Cardiac muscle cell (in vitro differentiated cells and primary cell): ENCODE data around the gene CNRIP1. TPM values are rescaled to one million over a fixed set of nuclear protein-coding genes. Genes with fewer than 3 reads are reported as not detected.

Source experiments
- DNase-seq, 2 donors: peaks; one replicate each; pipeline versions ENCODE4 v3.0.0 to v3.0.0-alpha.2; 2010 to 2017; ENCODE audit warnings: low read depth in 1 of 2, low spot score in 1 of 2
- H3K27ac ChIP-seq: fragments of 200-600 bp; sonication (generic); 2 replicates; pipeline ENCODE4 v1.5.1; 2016
- H3K27me3 ChIP-seq: fragments of 200-600 bp; sonication (generic); 2 replicates; pipeline ENCODE4 v1.6.0; 2016; ENCODE audit warnings: control low read depth
- H3K36me3 ChIP-seq: fragments of 200-600 bp; sonication (generic); 2 replicates; pipeline ENCODE4 v1.5.1; 2016; ENCODE audit warnings: control low read depth
- H3K4me1 ChIP-seq: fragments of 200-600 bp; sonication (generic); 2 replicates; pipeline ENCODE4 v1.8.1; 2017; ENCODE audit warnings: low read depth, mild to moderate bottlenecking, mixed run types
- H3K4me3 ChIP-seq: fragments of 200-600 bp; sonication (generic); 2 replicates; pipeline ENCODE4 v1.5.1; 2016; ENCODE audit warnings: mild to moderate bottlenecking
- H3K9me3 ChIP-seq: fragments of 200-600 bp; sonication (generic); 2 replicates; pipeline ENCODE4 v1.5.1; 2017; ENCODE audit warnings: low read depth, mild to moderate bottlenecking, control low read depth
- CTCF ChIP-seq: IDR thresholded peaks from 2 replicates; pipeline ENCODE4 v1.5.1; 2012; ENCODE audit warnings: low read depth, mild to moderate bottlenecking, low read length
- polyA plus RNA-seq: library from polyadenylated mRNA; unstranded; fragments of >200 nt; fragmentation: Nextera tagmentation; extraction: Ambion mirVana; gene quantifications from 2 replicates; pipeline ENCODE4 v1.2.1, GENCODE V29; 2016
- total RNA-seq: library from RNA; depleted of rRNA; stranded (reverse); fragments of >200 nt; gene quantifications from 2 replicates; pipeline ENCODE4 v1.2.3, GENCODE V29; 2016

The CNRIP1 gene
- total and polyA plus RNA-seq, 2 experiments from 2014 or later = 6.9 to 14.3 TPM

GRCh38 chr2:68292108-68292710 lies 27.5 kb downstream of the CNRIP1 start:
- no peaks in the 10 kb centered on the region for H3K36me3 ChIP-seq
- no peaks in the 10 kb centered on the region for H3K27me3 ChIP-seq
- no peak overlapping the region for H3K27ac ChIP-seq
- peak; percentile 69 for TF ChIP-seq CTCF
- H3K9me3 ChIP-seq = no peaks in the 10 kb centered on the region
- no peak overlapping the region for H3K4me3 ChIP-seq
- H3K4me1 ChIP-seq = peaks cover 19% of the 10 kb centered on the region
- peak; percentile 37 to 40 for DNase-seq

GRCh38 chr2:68291314-68291713 lies 28.4 kb downstream of the CNRIP1 start:
- Histone ChIP-seq H3K4me3 (no peak overlapping the region), H3K27ac (peak overlapping the region; percentile 76), H3K27me3 (no peaks in the 10 kb centered on the region), H3K4me1 (peaks cover 19% of the 10 kb centered on the region), H3K36me3 (no peaks in the 10 kb centered on the region), H3K9me3 (no peaks in the 10 kb centered on the region)
- TF ChIP-seq CTCF = no peak
- no peak for DNase-seq

GRCh38 chr2:68290901-68291300 lies 28.8 kb downstream of the CNRIP1 start:
- Histone ChIP-seq H3K36me3 (no peaks in the 10 kb centered on the region), H3K9me3 (no peaks in the 10 kb centered on the region), H3K4me1 (peaks cover 19% of the 10 kb centered on the region), H3K27me3 (no peaks in the 10 kb centered on the region), H3K27ac (peak overlapping the region; percentile 76), H3K4me3 (no peak overlapping the region)
- peak in 1 of 2 donors; percentile 33 for DNase-seq
- TF ChIP-seq CTCF = no peak

GRCh38 chr2:68287580-68288441 lies 31.9 kb downstream of the CNRIP1 start:
- Histone ChIP-seq H3K4me3 (no peak overlapping the region), H3K4me1 (peaks cover 19% of the 10 kb centered on the region), H3K9me3 (no peaks in the 10 kb centered on the region), H3K27ac (no peak overlapping the region), H3K36me3 (no peaks in the 10 kb centered on the region), H3K27me3 (no peaks in the 10 kb centered on the region)
- TF ChIP-seq CTCF = no peak
- DNase-seq = peak; percentile 10 to 77

GRCh38 chr2:68284896-68285295 lies 34.9 kb downstream of the CNRIP1 start:
- Histone ChIP-seq H3K4me1 (peaks cover 4% of the 10 kb centered on the region), H3K9me3 (no peaks in the 10 kb centered on the region), H3K27me3 (no peaks in the 10 kb centered on the region), H3K36me3 (no peaks in the 10 kb centered on the region), H3K4me3 (no peak overlapping the region), H3K27ac (no peak overlapping the region)
- peak in 1 of 2 donors; percentile 85 for DNase-seq
- TF ChIP-seq CTCF = no peak
